Parathyroid adenoma (tissue), 2 donors: ENCODE measurements around the gene SERPINB5.
"Not testable (repeated sequence)": the region's sequence is repeated elsewhere in the genome, so short reads cannot be mapped to it uniquely, and the experiment has no call there.

Source experiments
- H2AFZ ChIP-seq: fragments of 300-600 bp; sonication (generic); one replicate; pipeline ENCODE4 v1.7.0; 2017; ENCODE audit warnings: antibody characterized with exemption, mild to moderate bottlenecking
- H3K27ac ChIP-seq: fragments of 300-600 bp; sonication (generic); one replicate; pipeline ENCODE4 v1.7.0; 2017
- H3K27me3 ChIP-seq: fragments of 300-600 bp; sonication (generic); one replicate; pipeline ENCODE4 v1.7.0; 2017; ENCODE audit warnings: low read length; ENCODE audit not compliant: control insufficient read depth, insufficient read depth
- H3K36me3 ChIP-seq: fragments of 300-600 bp; sonication (generic); one replicate; pipeline ENCODE4 v1.7.0; 2017; ENCODE audit warnings: low read length; ENCODE audit not compliant: control insufficient read depth, insufficient read depth
- H3K4me1 ChIP-seq: fragments of 300-600 bp; sonication (generic); one replicate; pipeline ENCODE4 v1.7.0; 2017; ENCODE audit warnings: control low read depth
- H3K4me2 ChIP-seq: fragments of 300-600 bp; sonication (generic); one replicate; pipeline ENCODE4 v1.7.0; 2017; ENCODE audit warnings: low read length
- H3K4me3 ChIP-seq: fragments of 300-600 bp; sonication (generic); one replicate; pipeline ENCODE4 v1.7.0; 2017; ENCODE audit warnings: low read depth, low read length
- H3K79me2 ChIP-seq: fragments of 300-600 bp; sonication (generic); one replicate; pipeline ENCODE4 v1.7.0; 2017; ENCODE audit warnings: control low read depth
- H3K9ac ChIP-seq: fragments of 300-600 bp; sonication (generic); one replicate; pipeline ENCODE4 v1.7.0; 2017; ENCODE audit warnings: mild to moderate bottlenecking
- H3K9me3 ChIP-seq: fragments of 300-600 bp; sonication (generic); one replicate; pipeline ENCODE4 v1.7.0; 2017; ENCODE audit warnings: low read length; ENCODE audit not compliant: control insufficient read depth
- CTCF ChIP-seq: fragments of 300-600 bp; sonication (generic); IDR thresholded peaks from one replicate; pipeline ENCODE4 v1.7.0; 2017; ENCODE audit warnings: antibody characterized with exemption, mild to moderate bottlenecking
- donor health status: primary hyperparathyroidism.

SERPINB5 gene

GRCh38 chr18:63449426-63449825, 27.3 kb upstream of the SERPINB5 start:
- Histone ChIP-seq H3K4me3 (no peak overlapping the region), H3K9me3 (no peaks in the 10 kb centered on the region), H3K4me2 (no peak overlapping the region), H3K27ac (no peak overlapping the region), H3K36me3 (no peaks in the 10 kb centered on the region), H3K4me1 (no peaks in the 10 kb centered on the region), H3K27me3 (no peaks in the 10 kb centered on the region), H2AFZ (no peak overlapping the region), H3K79me2 (no peaks in the 10 kb centered on the region), H3K9ac (no peak overlapping the region)
- no peak for TF ChIP-seq CTCF

- no peaks in the 10 kb centered on the region for H3K4me1 ChIP-seq
- H3K27me3 ChIP-seq = no peaks in the 10 kb centered on the region
- H3K9ac ChIP-seq = no peak overlapping the region
- no peak for TF ChIP-seq CTCF
- no peak overlapping the region for H3K4me2 ChIP-seq
- no peak overlapping the region for H2AFZ ChIP-seq
- no peaks in the 10 kb centered on the region for H3K79me2 ChIP-seq
- no peak overlapping the region for H3K4me3 ChIP-seq
- no peak overlapping the region for H3K27ac ChIP-seq
- no peaks in the 10 kb centered on the region for H3K36me3 ChIP-seq
- no peaks in the 10 kb centered on the region for H3K9me3 ChIP-seq
Observed at GRCh38 chr18:63451799-63452660, 24.7 kb upstream of the SERPINB5 start.

GRCh38 chr18:63452751-63453150, 24.0 kb upstream of the SERPINB5 start:
- not testable (repeated sequence) for H3K27ac ChIP-seq, H3K9me3 ChIP-seq, H3K9ac ChIP-seq, H3K36me3 ChIP-seq, H2AFZ ChIP-seq, H3K4me1 ChIP-seq, H3K27me3 ChIP-seq, H3K79me2 ChIP-seq, H3K4me3 ChIP-seq, H3K4me2 ChIP-seq

- H3K27me3 ChIP-seq = no peaks in the 10 kb centered on the region
- H3K4me2 ChIP-seq = no peak overlapping the region
- H2AFZ ChIP-seq = no peak overlapping the region
- no peaks in the 10 kb centered on the region for H3K4me1 ChIP-seq
- H3K27ac ChIP-seq = no peak overlapping the region
- H3K9ac ChIP-seq = no peak overlapping the region
- H3K9me3 ChIP-seq = no peaks in the 10 kb centered on the region
- H3K79me2 ChIP-seq = no peaks in the 10 kb centered on the region
- no peaks in the 10 kb centered on the region for H3K36me3 ChIP-seq
- H3K4me3 ChIP-seq = no peak overlapping the region
- no peak for TF ChIP-seq CTCF
Observed at GRCh38 chr18:63454497-63454896, 22.3 kb upstream of the SERPINB5 start.

- TF ChIP-seq CTCF = no peak
- no peaks in the 10 kb centered on the region for H3K27me3 ChIP-seq
- H3K27ac ChIP-seq = no peak overlapping the region
- H3K9me3 ChIP-seq = no peaks in the 10 kb centered on the region
- no peaks in the 10 kb centered on the region for H3K36me3 ChIP-seq
- H3K4me3 ChIP-seq = no peak overlapping the region
- no peaks in the 10 kb centered on the region for H3K79me2 ChIP-seq
- H3K9ac ChIP-seq = no peak overlapping the region
- no peak overlapping the region for H2AFZ ChIP-seq
- H3K4me1 ChIP-seq = no peaks in the 10 kb centered on the region
- no peak overlapping the region for H3K4me2 ChIP-seq
Observed at GRCh38 chr18:63457977-63458376, 18.8 kb upstream of the SERPINB5 start.
